ENCODE measurements around the gene TANC2.

The TANC2 gene

GRCh38 chr17:62965686-62966425 lies at the start of gene TANC2:
Gene TANC2 (plus strand): TSS chr17:62966235. CDS start chr17:63009560, 43,325 bp downstream.
- peak; percentile 56 for DNase-seq (ENCODE audit: low read depth, low spot score)

GRCh38 chr17:62916684-62917571 lies 49.1 kb upstream of the TANC2 start:
- no peak for DNase-seq (ENCODE audit: low read depth, low spot score)

DNA sequence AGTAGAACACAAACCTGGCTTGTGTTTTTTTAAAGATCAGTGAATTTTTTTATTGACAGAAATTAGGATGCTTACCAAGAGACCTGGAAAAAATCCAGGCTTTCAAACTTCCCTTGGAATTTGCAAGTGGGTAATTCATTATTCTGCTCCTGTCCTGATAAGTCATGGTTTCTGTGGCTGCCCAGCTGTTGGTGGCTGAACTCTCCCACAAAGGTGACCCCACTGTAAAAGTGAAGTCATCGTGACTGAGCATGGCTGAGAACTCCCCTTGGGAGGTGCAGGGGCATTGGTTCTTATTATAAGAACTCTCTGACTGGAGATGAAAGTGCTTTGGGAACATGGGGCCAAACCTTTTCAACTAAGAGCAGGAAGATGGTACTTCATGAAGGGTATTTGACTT lies 46.6 kb upstream of the TANC2 start:
- no peak for DNase-seq (ENCODE audit: low read depth, low spot score)

- no peak for DNase-seq (ENCODE audit: low read depth, low spot score)
Observed at GRCh38 chr17:62920300-62920699, 45.7 kb upstream of the TANC2 start.

DNA sequence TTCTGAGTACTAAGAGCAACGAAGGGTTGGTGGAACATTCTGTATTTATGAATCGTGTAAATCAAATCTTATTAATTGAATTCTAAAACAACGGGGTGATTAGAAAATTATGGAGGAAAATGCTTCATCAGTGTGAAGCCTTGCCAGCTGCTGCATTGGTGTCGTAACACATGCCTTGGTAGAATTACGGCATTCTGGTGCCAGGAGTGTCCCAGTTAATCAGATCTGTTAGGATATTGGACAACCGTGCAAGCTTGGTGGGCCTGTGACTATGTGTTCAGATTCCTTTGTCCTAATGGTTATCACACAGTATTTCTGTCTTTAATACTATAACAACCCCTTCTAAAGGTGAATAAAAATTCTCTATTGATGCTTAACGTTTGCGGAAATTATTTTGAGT lies 44.2 kb upstream of the TANC2 start:
- no peak for DNase-seq (ENCODE audit: low read depth, low spot score)

GRCh38 chr17:62923258-62924150 lies 42.5 kb upstream of the TANC2 start:
- no peak for DNase-seq (ENCODE audit: low read depth, low spot score)

DNA sequence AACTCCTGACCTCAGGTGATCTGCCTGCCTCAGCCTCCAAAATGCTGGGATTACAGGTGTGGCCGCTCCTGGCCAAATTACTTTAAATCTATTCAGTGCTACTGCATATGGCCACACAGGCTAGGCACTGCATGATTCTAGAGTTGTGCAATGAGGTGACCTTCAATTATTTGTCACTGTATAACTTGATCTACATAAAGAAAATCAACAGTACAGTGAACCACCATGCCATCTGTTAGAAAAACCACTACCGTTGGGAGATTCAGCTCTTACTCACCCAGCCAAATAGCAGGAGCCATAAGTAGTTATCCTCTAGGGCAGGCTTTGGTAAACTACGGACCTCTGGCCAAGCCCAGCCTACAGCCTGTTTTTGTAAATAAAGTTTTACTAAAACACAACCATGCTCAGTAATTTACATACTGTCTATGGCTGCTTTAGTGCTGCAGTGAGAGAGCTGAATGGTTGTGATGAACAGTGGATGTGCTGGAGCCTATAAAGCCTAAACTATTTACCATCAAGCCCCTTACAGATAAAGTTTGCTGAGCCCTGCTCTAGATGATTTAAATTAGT lies 40.7 kb upstream of the TANC2 start:
- no peak for DNase-seq (ENCODE audit: low read depth, low spot score)

- DNase-seq (ENCODE audit: low read depth, low spot score) = no peak
Observed at GRCh38 chr17:62927083-62927482, 39.0 kb upstream of the TANC2 start.

- no peak for DNase-seq (ENCODE audit: low read depth, low spot score)
Observed at GRCh38 chr17:62929320-62929719, 36.7 kb upstream of the TANC2 start.

GRCh38 chr17:62931101-62931500 lies 34.9 kb upstream of the TANC2 start:
- DNase-seq (ENCODE audit: low read depth, low spot score) = no peak

GRCh38 chr17:62933501-62934385 lies 32.3 kb upstream of the TANC2 start:
- no peak for DNase-seq (ENCODE audit: low read depth, low spot score)

GRCh38 chr17:62935098-62935497 lies 30.9 kb upstream of the TANC2 start:
- DNase-seq (ENCODE audit: low read depth, low spot score) = no peak

GRCh38 chr17:62935523-62935922 lies 30.5 kb upstream of the TANC2 start:
- DNase-seq (ENCODE audit: low read depth, low spot score) = no peak

DNA sequence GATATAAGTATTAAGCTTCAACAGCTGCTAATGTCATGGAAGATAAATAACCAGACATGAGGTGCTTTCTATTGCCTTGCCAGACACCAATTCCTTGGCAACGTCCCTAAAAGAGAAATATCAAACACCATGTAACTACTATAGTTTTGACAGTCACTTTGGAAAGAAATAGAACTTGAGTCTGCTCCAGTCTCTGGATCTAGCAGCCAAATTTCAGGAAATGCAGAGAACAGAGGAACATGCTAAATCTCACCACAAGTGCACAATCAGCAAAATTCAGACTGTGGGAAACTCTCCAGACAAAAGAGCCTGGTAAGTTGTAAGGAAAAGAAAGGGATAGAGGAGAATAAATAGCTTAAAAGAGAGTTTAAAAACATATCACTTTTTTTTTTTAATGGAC lies 28.4 kb upstream of the TANC2 start:
- DNase-seq (ENCODE audit: low read depth, low spot score) = no peak

DNA sequence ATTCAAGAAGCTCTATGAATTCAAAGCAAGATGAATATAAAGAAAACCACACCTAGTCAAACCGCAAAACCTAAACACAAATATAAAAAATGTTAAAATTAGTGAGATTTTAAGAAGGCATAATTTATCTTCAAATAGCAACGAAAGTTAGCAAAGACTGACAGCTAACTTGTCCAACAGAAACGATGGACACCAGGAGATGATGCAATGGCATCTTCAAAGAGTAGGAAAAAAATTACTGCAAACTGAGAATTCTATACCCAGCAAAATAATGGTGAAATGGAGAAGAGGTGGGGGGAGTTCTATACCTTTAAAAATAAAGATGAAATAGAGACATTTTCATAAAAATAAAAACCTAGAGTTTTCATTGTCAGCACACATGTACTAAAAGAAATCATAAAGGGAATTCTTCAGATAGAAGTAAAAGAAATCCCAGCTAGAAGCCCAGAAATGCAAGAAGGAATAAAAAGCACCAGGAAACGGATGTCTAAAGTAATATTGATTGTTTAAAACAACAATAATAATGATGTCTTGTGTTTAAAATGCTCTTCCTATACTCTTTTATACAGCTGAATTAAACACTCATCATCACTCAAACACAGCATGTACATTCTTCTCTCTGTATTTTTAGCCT lies 24.6 kb upstream of the TANC2 start:
- no peak for DNase-seq (ENCODE audit: low read depth, low spot score)

DNA sequence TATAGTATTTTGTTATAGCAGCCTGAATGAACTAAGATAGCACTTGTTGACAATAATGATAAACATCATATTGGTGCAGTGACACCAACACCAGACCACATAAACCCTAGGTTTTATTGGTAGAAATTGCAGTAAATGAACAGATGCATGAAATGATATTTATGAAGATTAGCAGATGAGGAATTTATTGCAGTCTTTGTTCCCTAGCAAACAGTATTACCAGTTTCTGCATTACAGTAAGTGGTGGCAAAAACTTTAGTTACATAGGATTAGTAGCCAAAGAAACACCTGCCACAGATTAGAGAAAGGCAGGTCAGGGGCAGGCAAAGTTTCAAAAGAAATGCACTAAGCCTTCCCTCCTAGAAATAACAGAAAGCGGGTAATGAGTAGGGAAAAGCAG lies 17.7 kb upstream of the TANC2 start:
- no peak for DNase-seq (ENCODE audit: low read depth, low spot score)

- no peak for DNase-seq (ENCODE audit: low read depth, low spot score)
Observed at GRCh38 chr17:62949036-62949435, 17.0 kb upstream of the TANC2 start.

DNA sequence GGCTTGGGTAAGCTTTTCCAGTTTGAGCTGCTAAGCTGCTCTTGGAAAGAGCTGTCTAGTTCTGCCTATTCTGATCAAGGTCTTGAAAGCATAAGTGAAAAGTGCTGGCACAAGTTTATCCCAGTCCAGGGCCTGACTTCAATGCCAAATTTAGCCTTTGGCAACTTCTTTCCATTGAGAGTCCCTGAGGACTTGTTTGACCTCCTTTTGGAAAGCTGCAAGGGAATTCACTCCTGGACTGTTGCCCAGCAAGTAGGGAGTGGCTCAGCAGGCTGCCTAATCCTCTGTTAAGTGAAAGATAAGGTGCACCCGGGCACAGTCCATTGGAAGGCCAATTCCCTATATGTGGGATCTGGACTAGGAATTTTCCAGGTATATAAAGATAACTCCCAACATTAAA lies 16.0 kb upstream of the TANC2 start:
- DNase-seq (ENCODE audit: low read depth, low spot score) = no peak

GRCh38 chr17:62955841-62956352 lies 10.1 kb upstream of the TANC2 start:
- DNase-seq (ENCODE audit: low read depth, low spot score) = no peak

DNA sequence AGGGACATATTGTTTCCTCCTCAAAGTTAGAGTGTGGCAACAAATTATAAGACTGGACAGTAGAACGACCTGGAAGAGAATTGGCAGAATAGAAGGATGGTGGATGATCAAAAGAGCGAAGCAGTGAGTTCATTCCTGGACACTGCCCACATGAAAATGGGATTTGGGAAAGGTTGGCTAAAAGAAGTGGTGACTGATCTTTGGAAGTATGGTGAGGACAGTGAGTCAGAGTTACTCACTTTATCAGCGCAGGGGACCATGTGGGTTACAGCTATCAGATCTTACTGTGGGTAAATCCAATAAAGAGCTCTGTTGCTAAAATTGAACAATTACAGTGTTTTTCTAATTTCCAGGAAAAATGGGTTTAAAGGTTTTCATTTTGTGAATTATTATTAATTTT lies 2.7 kb upstream of the TANC2 start:
- no peak for DNase-seq (ENCODE audit: low read depth, low spot score)
